ENCODE measurements around the gene GAL.

GAL gene

GRCh38 chr11:68687311-68687710, 3.0 kb downstream of the GAL start:
- Histone ChIP-seq H3K27ac (replicated peaks) (no peak overlapping the region), H3K4me3 (replicated peaks; ENCODE audit: insufficient read depth, low read length) (no peak overlapping the region), H3K27me3 (ENCODE audit: insufficient read depth, poor library complexity, severe bottlenecking) (peaks cover 6% of the 10 kb centered on the region)
- no peak for DNase-seq (ENCODE audit: low read depth in 1 of 2, low spot score in 1 of 2)
- no peak for TF ChIP-seq SPI1 (IDR thresholded peaks at IDR 0.05; ENCODE audit: borderline replicate concordance, low read depth)
- TF ChIP-seq POLR2AphosphoS5 (IDR thresholded peaks at IDR 0.05; ENCODE audit: low read depth): no peak
- TF ChIP-seq REST (IDR thresholded peaks at IDR 0.05; ENCODE audit: insufficient replicate concordance, low read depth): no peak
- no peak for TF ChIP-seq GABPA (IDR thresholded peaks at IDR 0.05; ENCODE audit: low read depth)
- TF ChIP-seq CTCF (IDR thresholded peaks at IDR 0.05; ENCODE audit: insufficient read depth, low read length): no peak

- H3K27me3 ChIP-seq (ENCODE audit: insufficient read depth, poor library complexity, severe bottlenecking): peaks cover 6% of the 10 kb centered on the region
Measured at GRCh38 chr11:68687986-68688385, 3.6 kb downstream of the GAL start.

GRCh38 chr11:68688881-68689280, 4.5 kb downstream of the GAL start:
- no peak overlapping the region for H3K4me3 ChIP-seq (replicated peaks; ENCODE audit: insufficient read depth, low read length)
- H3K27me3 ChIP-seq (ENCODE audit: insufficient read depth, poor library complexity, severe bottlenecking): peaks cover 4% of the 10 kb centered on the region
- H3K27ac ChIP-seq (replicated peaks): no peak overlapping the region
- no peak for DNase-seq (ENCODE audit: low read depth in 1 of 2, low spot score in 1 of 2)
- no peak for TF ChIP-seq REST (IDR thresholded peaks at IDR 0.05; ENCODE audit: insufficient replicate concordance, low read depth)
- TF ChIP-seq GABPA (IDR thresholded peaks at IDR 0.05; ENCODE audit: low read depth): no peak
- no peak for TF ChIP-seq POLR2AphosphoS5 (IDR thresholded peaks at IDR 0.05; ENCODE audit: low read depth)
- no peak for TF ChIP-seq CTCF (IDR thresholded peaks at IDR 0.05; ENCODE audit: insufficient read depth, low read length)
- no peak for TF ChIP-seq SPI1 (IDR thresholded peaks at IDR 0.05; ENCODE audit: borderline replicate concordance, low read depth)

More at GRCh38 chr11:68687986-68688385, 3.6 kb downstream of the GAL start:
- Histone ChIP-seq H3K27ac (replicated peaks) (no peak overlapping the region), H3K4me3 (replicated peaks; ENCODE audit: insufficient read depth, low read length) (no peak overlapping the region)
- TF ChIP-seq POLR2AphosphoS5 (IDR thresholded peaks at IDR 0.05; ENCODE audit: low read depth) (no peak), SPI1 (IDR thresholded peaks at IDR 0.05; ENCODE audit: borderline replicate concordance, low read depth) (no peak), CTCF (IDR thresholded peaks at IDR 0.05; ENCODE audit: insufficient read depth, low read length) (no peak), GABPA (IDR thresholded peaks at IDR 0.05; ENCODE audit: low read depth) (no peak), REST (IDR thresholded peaks at IDR 0.05; ENCODE audit: insufficient replicate concordance, low read depth) (no peak)
- DNase-seq (ENCODE audit: low read depth in 1 of 2, low spot score in 1 of 2): no peak

All from HL-60 (cell line).